Activated CD8-positive, alpha-beta memory T cell treated with anti-CD3 and anti-CD28 coated beads for 48 hours (primary cell): ENCODE measurements around the gene TMIGD2.
"Not testable (repeated sequence)": the region's sequence is repeated elsewhere in the genome, so short reads cannot be mapped to it uniquely, and the experiment has no call there.

ENCODE experiments used
- DNase-seq, 3 experiments: peaks; one replicate each; pipeline ENCODE4 v3.0.0-alpha.2; 2020; ENCODE audit warnings: low read depth in 2 of 3, low spot score in 2 of 3

The TMIGD2 gene

GRCh38 chr19:4298810-4299550, 3.2 kb downstream of the TMIGD2 start:
- no peak for DNase-seq

DNA sequence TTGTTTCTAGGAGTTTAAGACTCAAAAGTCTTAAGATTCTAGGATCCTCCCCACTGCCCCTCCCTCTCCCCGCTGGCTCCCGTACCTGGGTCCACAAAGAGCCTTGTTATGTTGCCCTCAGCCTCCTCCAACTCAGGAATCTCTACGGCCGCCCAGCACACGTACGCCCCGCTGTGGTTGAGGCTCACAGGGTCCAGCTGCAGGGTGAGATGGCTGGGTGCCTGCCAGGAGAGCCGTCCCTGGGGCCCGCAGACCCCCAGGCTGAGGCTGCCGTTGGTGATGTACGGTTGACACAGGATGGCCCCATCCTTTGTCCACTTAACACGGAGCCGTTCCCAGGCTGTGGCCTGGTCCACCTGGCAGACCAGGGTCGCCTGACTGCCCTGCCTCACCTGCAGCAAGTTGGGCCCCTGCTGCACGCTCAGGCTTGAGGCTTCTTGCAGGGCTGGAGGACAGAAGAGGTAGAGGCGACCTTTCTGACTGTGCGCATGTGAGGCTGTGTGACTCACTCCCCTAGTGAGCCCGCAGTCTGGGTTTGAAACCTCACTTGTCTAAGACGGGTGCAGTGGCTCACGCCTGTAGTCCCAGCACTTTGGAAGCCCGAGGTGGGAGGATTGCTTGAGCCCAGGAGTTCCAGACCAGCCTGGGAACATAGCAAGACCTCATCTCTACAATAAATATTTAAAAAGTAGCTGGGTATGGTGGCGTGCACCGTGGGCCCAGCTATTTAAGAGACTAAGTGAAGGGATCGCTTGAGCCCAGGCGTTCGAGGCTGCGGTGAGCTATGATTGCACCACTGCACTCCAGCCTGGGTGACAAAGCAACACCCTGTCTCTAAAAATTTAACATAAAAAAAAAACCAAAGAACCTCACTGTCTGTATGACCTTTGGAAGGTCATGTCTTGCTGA, 4.0 kb downstream of the TMIGD2 start:
- DNase-seq = no peak

DNA sequence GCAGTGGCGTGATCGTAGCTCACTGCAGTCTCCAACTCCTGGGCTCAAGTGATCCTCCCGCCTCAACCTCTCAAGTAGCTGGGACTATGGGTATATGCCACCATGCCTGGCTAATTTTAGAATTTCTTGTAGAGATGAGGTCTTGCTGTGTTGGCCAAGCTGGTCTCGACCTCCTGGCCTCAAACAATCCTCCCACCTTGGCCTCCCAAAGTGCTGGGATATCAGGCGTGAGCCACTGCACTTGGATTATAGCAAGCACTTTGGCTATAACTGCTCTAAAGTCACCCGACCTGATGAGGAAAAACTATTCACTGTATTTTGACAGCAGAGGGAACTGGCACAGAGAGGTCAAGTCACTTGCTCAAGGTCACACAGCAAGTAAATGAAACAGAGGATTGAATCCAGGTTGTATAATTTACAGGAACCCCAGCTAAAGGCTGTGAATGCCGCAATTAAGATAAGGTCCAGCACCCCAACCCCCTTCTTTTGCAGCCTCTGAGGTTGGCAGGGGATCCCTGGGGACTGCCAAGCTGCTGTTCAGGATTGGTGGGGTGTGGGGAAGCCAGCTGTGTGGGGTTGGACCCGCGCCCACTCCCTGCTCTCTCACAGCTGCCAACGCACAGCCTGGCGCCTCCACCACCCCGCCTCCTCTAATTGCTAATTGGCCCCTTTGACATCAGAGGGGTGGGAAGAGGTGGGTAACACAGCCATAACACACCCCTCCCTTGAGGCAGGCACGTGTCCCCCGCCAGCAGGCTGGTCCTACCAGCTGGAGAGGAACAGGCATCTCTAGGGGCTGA, 6.0 kb downstream of the TMIGD2 start:
- DNase-seq = no peak

DNA sequence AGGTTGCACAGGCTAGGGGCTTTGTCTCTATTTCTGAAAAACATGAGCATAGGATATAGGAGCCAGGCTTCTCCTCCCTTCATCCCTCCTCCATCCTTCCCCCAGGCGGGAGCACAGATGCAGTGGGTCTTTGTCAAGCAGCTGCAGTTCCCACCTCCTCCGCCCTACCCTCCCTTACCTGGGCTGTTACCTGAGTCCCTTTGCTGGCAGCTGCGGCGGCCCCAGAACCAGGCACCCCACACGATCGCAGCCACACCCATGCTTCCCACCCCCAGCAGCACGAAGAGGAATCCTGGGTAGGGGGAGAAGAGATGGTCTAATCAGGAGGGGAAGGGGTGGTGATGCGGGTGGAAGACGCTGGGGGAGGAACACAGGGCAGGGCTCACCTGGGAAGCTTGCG, 7.8 kb downstream of the TMIGD2 start:
- no peak for DNase-seq

- no peak for DNase-seq
Observed at GRCh38 chr19:4292515-4292914, 9.7 kb downstream of the TMIGD2 start.

DNA sequence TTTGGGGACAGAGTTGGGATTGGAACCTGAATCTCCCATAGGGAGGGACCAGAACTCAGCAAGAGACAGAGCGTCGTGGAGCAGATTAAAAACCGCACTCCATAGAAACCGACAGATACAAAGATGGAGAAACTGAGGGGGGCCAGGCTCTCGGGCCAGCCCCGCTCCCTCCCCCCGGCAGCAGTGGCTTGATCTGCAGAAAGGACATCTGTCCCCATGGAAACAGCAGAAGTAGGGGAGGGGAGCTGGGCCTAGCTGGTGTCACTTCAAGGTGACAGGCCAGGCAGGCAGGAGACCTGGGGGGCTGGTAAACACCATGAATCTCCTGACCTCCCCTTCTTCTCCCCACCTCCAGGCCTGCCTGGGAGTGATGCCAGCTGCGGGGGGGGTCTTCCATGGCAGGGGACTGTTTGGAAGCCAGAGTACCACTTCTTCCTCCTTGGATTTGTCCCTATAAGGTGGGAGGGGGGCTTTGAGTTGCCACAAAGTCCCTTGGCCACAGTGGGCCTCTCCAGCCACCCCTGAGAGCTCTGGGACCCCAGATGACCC, 10.9 kb downstream of the TMIGD2 start:
- no peak for DNase-seq

DNA sequence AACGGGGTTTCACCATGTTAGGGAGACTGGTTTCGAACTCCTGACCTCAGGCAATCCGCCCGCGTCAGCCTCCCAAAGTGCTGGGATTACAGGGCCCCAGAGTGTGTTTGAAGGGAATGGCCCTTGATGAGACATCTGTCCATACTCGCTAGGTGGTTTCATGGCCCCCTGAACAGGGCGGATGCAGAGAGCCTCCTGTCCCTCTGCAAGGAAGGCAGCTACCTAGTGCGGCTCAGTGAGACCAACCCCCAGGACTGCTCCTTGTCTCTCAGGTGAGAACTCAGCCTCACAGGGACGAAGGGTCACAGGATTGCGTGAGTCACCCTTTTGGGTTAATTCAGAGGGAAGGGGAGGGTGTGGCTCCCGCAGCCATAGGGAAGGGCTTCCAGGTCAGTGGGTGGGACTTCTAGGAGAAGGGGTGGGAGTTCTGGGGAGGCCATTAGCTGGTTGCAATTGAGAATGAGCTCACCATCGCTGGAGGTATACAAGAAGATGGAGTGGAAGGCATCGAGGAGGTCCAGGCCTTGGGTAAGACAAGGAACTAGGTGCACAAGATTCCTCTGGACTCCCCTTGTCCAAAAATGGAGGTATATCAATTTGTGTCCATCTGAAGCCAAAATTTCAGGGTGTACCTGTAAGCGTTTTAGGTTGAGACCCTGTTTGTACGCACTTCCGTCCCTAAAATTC, 14.0 kb downstream of the TMIGD2 start:
- DNase-seq = no peak

DNA sequence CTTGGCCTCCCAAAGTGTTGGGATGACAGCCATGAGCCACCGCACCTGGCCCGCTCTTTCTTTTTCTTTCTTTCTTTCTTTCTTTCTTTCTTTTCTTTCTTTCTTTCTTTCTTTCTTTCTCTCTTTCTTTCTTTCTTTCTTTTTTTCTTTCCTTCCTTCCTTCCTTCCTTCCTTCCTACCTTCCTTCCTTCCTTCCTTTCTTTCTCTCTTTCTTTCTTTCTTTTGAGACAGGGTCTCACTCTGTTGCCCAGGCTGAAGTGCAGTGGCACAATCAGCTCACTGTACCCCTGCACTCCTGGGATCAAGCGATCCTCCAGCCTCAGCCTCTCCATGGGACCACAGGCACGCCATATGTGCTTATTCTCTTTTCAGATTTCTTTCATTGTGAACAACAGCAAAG, 16.0 kb downstream of the TMIGD2 start:
- DNase-seq = not testable (repeated sequence)

- no peak for DNase-seq
Observed at GRCh38 chr19:4284974-4285373, 17.2 kb downstream of the TMIGD2 start.

DNA sequence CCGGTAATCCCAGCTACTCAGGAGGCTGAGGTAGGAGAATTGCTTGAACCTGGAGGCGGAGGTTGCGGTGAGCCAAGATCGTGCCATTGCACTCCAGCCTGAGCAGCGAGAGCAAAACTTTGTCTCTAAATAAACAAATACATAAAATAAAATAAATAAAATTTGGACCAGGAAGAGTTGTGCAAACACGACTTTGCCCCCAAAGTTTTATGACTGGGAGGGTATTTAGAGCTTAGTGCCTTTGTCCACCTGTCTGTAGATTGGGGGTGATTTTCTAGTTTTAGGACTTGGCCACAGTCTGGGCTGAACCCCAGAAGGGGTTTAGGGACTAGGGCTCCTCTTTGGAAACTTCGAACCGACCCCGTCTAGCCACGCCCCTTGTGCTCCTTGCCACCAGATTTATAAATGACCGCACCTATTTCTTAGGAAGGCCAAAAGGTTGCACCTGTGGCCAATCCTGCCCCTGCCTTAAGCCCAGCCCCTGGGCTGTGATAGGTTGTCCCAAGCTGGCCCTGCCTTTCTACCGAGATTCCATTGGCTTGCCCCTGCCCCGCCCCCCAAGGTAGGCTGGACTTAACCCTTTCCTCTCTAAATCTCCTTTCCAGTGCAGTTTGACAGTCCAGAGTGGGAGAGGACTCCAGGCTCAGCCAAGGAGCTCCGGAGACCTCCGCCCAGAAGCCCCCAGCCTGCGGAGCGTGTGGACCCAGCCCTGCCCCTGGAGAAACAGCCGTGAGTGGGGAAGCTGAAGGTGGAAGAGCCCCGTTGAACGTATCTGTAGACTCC, 17.8 kb downstream of the TMIGD2 start:
- DNase-seq = no peak

DNA sequence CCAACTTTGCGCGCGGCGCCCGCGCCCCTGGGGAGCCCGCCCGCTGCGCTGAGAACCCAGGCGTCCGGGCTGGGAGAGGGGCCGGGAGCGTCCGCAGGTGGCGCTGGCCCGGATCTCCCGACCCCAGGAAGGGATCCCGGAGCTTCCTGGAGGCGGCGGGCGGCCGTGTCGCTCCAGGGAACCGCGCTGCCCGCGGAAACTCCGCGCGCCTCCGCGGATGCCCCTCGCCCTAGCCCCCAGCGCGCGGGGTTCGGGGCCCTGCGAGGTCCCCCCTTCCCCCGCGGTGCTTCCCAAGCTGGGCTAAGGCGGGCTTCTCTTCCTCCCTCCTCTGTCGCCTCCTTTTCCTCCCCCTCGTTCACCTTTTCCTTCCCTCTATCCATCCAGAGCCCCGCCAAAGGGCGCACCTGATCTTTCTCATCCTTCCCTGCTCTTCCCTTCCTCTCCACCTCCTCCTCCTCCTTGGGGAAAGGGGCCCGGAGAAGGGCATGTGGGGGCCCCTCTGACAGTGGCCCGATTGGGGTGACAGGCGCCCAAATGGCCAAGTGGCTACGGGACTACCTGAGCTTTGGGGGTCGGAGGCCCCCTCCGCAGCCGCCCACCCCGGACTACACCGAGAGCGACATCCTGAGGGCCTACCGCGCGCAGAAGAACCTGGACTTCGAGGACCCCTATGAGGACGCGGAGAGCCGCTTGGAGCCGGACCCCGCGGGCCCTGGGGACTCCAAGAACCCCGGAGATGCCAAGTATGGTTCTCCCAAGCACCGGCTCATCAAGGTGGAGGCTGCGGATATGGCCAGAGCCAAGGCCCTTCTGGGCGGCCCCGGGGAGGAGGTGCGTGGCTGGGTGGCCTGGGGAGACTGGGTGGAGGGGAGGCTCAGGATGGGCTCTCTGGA, 22.4 kb downstream of the TMIGD2 start:
- no peak for DNase-seq

DNA sequence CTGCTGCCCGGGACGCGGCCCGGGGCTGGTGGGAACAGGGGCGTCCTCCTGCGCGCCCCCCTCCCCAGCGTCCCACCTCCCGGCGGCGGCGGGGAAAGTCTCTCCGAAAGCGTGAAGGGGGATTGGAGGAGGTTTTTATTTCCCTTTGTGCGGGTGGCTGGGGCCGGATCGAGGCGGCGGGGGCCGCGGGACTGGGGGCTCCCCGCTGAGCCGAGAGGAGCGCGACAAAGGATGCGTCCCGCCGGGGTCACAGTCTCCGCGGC, 23.0 kb downstream of the TMIGD2 start:
- DNase-seq = no peak

GRCh38 chr19:4278419-4279266, 23.5 kb downstream of the TMIGD2 start, which contains the start of gene SHD:
TSS of gene SHD (plus strand) at chr19:4279266. CDS start at chr19:4280064, 798 bp downstream.
- no peak for DNase-seq

GRCh38 chr19:4278010-4278409, 24.2 kb downstream of the TMIGD2 start:
- no peak for DNase-seq

DNA sequence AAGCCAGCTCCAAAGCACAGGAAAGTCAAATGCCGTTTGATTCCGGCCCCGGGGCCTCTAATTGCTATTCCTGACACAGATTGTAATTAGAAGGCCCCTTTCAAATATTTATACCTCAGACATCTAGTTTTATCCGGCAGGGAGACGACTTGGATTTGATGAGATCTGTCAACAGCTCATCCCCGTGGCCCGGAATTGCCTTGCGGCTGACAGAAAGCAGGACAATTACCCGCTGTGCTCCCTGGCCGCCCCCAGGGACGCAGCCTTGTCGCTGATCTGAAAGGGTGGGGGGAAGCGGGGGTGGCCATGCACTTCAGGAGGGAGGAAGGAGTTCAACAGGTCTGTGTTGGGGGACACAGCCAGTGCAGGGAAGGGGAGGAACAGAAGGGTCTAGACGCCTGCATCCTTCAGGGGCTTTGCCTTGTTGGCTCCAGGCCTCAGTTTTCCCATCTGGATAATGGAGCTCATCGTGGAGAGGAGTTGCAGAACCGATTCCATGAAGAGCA, 24.9 kb downstream of the TMIGD2 start:
- DNase-seq = no peak

GRCh38 chr19:4274321-4274686, 27.9 kb downstream of the TMIGD2 start:
- DNase-seq = not testable (repeated sequence)

GRCh38 chr19:4272894-4273293, 29.3 kb downstream of the TMIGD2 start:
- no peak for DNase-seq

- no peak for DNase-seq
Observed at GRCh38 chr19:4268816-4269430, 33.3 kb downstream of the TMIGD2 start.
